ENCODE results near the gene TNNC1. TPM values are rescaled to one million over a fixed set of nuclear protein-coding genes. Genes with fewer than 3 reads are reported as not detected.

Gene TNNC1
- total RNA-seq, 1 experiment from 2014 or later, result 40.5 TPM

DNA sequence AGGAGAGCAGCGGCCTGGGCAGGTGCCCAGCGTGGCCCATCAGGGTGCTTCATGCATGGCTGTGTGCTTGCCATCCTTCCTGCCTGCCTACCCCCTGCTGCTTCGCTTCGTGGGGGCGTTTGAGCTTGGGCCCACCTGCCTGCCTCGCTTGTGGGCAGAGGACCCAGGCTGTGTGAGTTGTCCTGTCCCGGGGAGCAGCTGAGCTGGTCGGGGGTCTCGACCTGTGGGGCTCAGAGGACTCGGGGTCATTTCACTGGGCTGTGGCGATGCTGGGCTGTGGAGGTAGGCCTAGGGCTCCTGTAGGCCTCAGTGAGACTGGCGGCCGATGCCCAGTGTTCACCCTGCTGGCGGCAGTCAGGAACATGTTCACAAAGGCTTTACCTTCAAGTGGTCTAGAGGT, 29.2 kb upstream of the TNNC1 start:
- Histone ChIP-seq H3K4me1 (no peaks in the 10 kb centered on the region), H3K4me3 (ENCODE audit: low read depth, low read length) (no peak overlapping the region), H3K9me3 (no peaks in the 10 kb centered on the region), H3K36me3 (ENCODE audit: control insufficient read depth, insufficient read depth, low read length) (no peaks in the 10 kb centered on the region; the same call in none of the 2 replicates), H3K27me3 (replicated peaks; ENCODE audit: control insufficient read depth, insufficient read depth, low read length) (no peaks in the 10 kb centered on the region)
- Mint-ChIP-seq H3K27me3 (ENCODE audit: insufficient read depth, unreplicated experiment) (no peaks in the 10 kb centered on the region), H3K36me3 (ENCODE audit: insufficient read depth, unreplicated experiment) (peaks cover 33% of the 10 kb centered on the region), H3K4me3 (ENCODE audit: unreplicated experiment) (no peak overlapping the region), H3K9me3 (ENCODE audit: unreplicated experiment) (no peaks in the 10 kb centered on the region), H3K27ac (ENCODE audit: unreplicated experiment) (no peak overlapping the region), H3K4me1 (ENCODE audit: low read depth, unreplicated experiment) (no peaks in the 10 kb centered on the region)
- ChIA-PET CTCF (no interaction called here), POLR2A (no interaction called here)
- DNase-seq, result no peak
- no TSS peak for BruUV-seq (replicated peaks)
- TF ChIP-seq, protein P1, sequence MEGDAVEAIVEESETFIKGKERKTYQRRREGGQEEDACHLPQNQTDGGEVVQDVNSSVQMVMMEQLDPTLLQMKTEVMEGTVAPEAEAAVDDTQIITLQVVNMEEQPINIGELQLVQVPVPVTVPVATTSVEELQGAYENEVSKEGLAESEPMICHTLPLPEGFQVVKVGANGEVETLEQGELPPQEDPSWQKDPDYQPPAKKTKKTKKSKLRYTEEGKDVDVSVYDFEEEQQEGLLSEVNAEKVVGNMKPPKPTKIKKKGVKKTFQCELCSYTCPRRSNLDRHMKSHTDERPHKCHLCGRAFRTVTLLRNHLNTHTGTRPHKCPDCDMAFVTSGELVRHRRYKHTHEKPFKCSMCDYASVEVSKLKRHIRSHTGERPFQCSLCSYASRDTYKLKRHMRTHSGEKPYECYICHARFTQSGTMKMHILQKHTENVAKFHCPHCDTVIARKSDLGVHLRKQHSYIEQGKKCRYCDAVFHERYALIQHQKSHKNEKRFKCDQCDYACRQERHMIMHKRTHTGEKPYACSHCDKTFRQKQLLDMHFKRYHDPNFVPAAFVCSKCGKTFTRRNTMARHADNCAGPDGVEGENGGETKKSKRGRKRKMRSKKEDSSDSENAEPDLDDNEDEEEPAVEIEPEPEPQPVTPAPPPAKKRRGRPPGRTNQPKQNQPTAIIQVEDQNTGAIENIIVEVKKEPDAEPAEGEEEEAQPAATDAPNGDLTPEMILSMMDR (IDR thresholded peaks at IDR 0.05; ENCODE audit: insufficient read depth in 1 of 2, low read depth in 1 of 2, low read length in 1 of 2, severe bottlenecking in 1 of 2, unreplicated experiment in 1 of 2), result no peak
- intact Hi-C loops (cut with micrococcal nuclease; ENCODE audit: unreplicated experiment), result no loop called here

DNA sequence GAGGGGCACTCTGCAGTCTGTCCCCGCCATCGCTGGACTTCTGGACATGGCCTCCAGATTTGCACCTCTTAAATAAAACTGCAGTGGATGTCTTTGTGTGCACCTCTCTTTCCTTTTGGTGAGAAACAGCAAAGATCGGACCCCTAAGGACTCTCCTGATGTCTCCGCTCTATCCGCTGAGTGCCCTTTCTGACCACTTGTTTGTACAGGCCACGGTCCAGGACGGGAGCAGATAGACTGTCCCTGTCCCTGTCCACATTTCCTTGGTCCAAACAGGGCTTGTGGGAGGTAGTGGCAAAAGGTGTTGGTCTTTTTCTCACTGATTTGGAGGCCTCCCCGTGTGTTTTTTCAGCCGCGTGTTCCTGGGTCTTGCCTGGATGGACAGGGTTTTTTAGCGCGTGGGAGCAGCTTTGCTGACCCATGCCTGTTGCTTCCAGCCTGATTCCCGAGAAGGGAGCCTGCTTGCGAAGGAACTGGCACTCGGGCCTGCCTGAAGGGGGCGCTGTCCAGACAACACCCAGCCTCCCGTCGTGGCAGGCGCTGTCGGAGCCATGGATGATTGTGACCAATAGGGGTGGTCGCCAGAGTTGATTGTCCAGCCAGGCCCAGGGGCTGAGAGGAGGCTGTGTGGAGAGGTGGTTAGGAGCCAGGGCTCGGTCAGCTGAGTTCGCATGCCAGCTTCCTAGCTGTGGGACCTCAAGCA, 28.1 kb upstream of the TNNC1 start:
- Histone ChIP-seq H3K9me3 (no peaks in the 10 kb centered on the region), H3K36me3 (ENCODE audit: control insufficient read depth, insufficient read depth, low read length) (peaks cover 2% of the 10 kb centered on the region)
- BruUV-seq (replicated peaks), result no TSS peak

DNA sequence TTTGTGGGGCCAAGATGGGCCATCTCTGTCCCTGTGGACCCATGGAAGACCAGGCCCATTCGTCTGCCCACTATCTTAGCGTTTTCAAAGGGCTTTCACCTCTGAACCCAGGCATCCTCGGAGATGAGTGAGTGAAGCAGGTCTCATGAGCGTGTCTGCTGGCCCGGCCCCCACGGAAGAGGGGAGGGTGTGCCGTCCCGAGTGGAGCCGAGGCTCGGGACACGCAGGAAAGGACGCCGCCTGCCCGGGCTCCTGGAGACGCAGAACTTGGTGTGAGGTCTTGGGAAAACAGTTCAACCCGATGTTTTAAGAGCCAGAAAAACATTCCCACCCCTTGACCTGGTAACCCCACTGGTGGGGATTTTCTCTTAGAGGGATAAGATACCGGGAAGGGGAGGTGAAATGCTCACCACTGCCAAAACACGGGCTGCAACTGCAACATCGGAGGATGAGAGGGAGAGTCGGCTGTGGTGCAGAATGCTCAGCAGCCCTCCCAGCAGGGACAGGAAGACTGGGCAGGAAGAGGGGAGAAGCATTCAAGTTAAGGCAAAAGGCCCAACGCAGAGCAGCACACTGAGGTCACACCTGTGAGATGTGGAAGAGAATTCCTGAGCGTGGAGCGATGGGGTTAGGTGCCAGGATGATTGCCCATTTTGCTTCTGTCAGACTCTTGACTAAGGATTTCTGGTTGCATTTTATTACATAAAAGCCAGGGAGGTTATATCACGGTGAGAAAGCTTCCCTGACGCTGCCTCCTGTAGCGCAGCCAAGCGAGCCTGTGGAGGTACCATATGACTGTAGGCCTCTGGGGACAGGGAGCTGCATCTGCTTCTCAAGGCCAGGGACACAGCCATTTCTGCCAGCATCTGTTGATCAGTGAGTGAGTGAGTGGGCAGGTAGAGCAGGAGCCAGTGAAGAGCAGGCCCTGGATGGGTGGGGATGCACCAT, 27.2 kb upstream of the TNNC1 start:
- Histone ChIP-seq H3K36me3 (ENCODE audit: control insufficient read depth, insufficient read depth, low read length) (peaks cover 2% of the 10 kb centered on the region), H3K9me3 (no peaks in the 10 kb centered on the region), H3K4me1 (no peaks in the 10 kb centered on the region), H3K27me3 (replicated peaks; ENCODE audit: control insufficient read depth, insufficient read depth, low read length) (no peaks in the 10 kb centered on the region), H3K4me3 (ENCODE audit: low read depth, low read length) (no peak overlapping the region)
- no peaks in the 10 kb centered on the region for H3K9me3 Mint-ChIP-seq (ENCODE audit: unreplicated experiment)
- TSS peak; percentile 12 for BruUV-seq (replicated peaks)
- no peak overlapping the region for H3K4me3 Mint-ChIP-seq (ENCODE audit: unreplicated experiment)
- ChIA-PET POLR2A (no interaction called here), CTCF (no interaction called here)
- no peaks in the 10 kb centered on the region for H3K4me1 Mint-ChIP-seq (ENCODE audit: low read depth, unreplicated experiment)
- intact Hi-C loops (cut with micrococcal nuclease; ENCODE audit: unreplicated experiment), result no loop called here
- H3K27me3 Mint-ChIP-seq (ENCODE audit: insufficient read depth, unreplicated experiment), result no peaks in the 10 kb centered on the region
- peaks cover 31% of the 10 kb centered on the region for H3K36me3 Mint-ChIP-seq (ENCODE audit: insufficient read depth, unreplicated experiment)
- TF ChIP-seq, protein P1 (IDR thresholded peaks at IDR 0.05; ENCODE audit: insufficient read depth in 1 of 2, low read depth in 1 of 2, low read length in 1 of 2, severe bottlenecking in 1 of 2, unreplicated experiment in 1 of 2), result no peak
- H3K27ac Mint-ChIP-seq (ENCODE audit: unreplicated experiment), result no peak overlapping the region
- DNase-seq, result no peak

More for the DNA sequence above, 28.1 kb upstream of the TNNC1 start:
- H3K4me1 Mint-ChIP-seq (ENCODE audit: low read depth, unreplicated experiment), result no peaks in the 10 kb centered on the region
- Histone ChIP-seq H3K4me1 (no peaks in the 10 kb centered on the region), H3K4me3 (ENCODE audit: low read depth, low read length) (no peak overlapping the region), H3K27me3 (replicated peaks; ENCODE audit: control insufficient read depth, insufficient read depth, low read length) (no peaks in the 10 kb centered on the region)
- H3K9me3 Mint-ChIP-seq (ENCODE audit: unreplicated experiment), result no peaks in the 10 kb centered on the region
- DNase-seq, result peak in 1 of 2 experiments; percentile 27
- ChIA-PET POLR2A (interaction anchor here (0.5 kb wide), 1 partner anchor 15 kb away, joined by 10 read pairs; no protein-coding TSS in a partner anchor), CTCF (no interaction called here)
- H3K4me3 Mint-ChIP-seq (ENCODE audit: unreplicated experiment), result no peak overlapping the region
- H3K27ac Mint-ChIP-seq (ENCODE audit: unreplicated experiment), result no peak overlapping the region
- intact Hi-C loops (cut with micrococcal nuclease; ENCODE audit: unreplicated experiment), result no loop called here
- H3K36me3 Mint-ChIP-seq (ENCODE audit: insufficient read depth, unreplicated experiment), result peaks cover 30% of the 10 kb centered on the region
- H3K27me3 Mint-ChIP-seq (ENCODE audit: insufficient read depth, unreplicated experiment), result no peaks in the 10 kb centered on the region
- TF ChIP-seq, protein P1 (IDR thresholded peaks at IDR 0.05; ENCODE audit: insufficient read depth in 1 of 2, low read depth in 1 of 2, low read length in 1 of 2, severe bottlenecking in 1 of 2, unreplicated experiment in 1 of 2), result peak; percentile 35 to 40
